T-cell (primary cell): ENCODE measurements around the gene ZNF385A. TPM values are rescaled to one million over a fixed set of nuclear protein-coding genes. Genes with fewer than 3 reads are reported as not detected.
A peak's percentile ranks its signal among the peaks of the same experiment; 100 is the strongest.

ENCODE experiments used
- ATAC-seq, 4 experiments: fragments of 200-7000 bp in 3 of 4; fragments of 150-1000 bp in 1 of 4; cut with Tn5 transposase; replicated peaks in 1 of 4; 1 replicate in 3 of 4; 2 replicates in 1 of 4; pipeline ENCODE4 v1.10.0; 2021; ENCODE audit warnings: moderate library complexity in 3 of 4, mild to moderate bottlenecking in 2 of 4, moderate number of reproducible peaks in 1 of 4
- CTCF ChIA-PET, 2 donors: fragments of 300-600 bp; sonication (Branson Sonifier 250); formaldehyde crosslinking; loops; one replicate each; lab custom pipeline; 2022; ENCODE audit warnings: antibody characterized with exemption in 2 of 2; lab: Charles Lee
- POLR2A ChIA-PET, 2 donors: fragments of 300-600 bp; sonication (Branson Sonifier 250); formaldehyde crosslinking; loops; one replicate each; lab custom pipeline; 2022; ENCODE audit warnings: antibody characterized with exemption in 2 of 2; lab: Charles Lee
- DNase-seq, 35 experiments: peaks; one replicate each; pipeline versions ENCODE4 v3.0.0 to v3.0.0-alpha.2; 2013 to 2023
- H3K27ac ChIP-seq: one replicate; pipeline ENCODE4 v1.5.1; 2013; ENCODE audit warnings: low read length
- H3K27me3 ChIP-seq, 2 experiments: replicated peaks in 1 of 2; 1 replicate in 1 of 2; 2 replicates in 1 of 2; pipeline versions ENCODE4 v1.6.1 to v1.7.0; 2013; ENCODE audit warnings: low read length in 1 of 2, mixed read lengths in 1 of 2; ENCODE audit not compliant: control insufficient read depth in 2 of 2, insufficient read depth in 2 of 2; ENCODE audit errors: extremely low read depth in 1 of 2
- H3K36me3 ChIP-seq, 2 donors: 1 replicate in 1 of 2; 2 replicates in 1 of 2; pipeline versions ENCODE4 v1.6.1 to v1.7.0; 2013; ENCODE audit warnings: low read length in 1 of 2; ENCODE audit not compliant: control insufficient read depth in 2 of 2, insufficient read depth in 1 of 2; ENCODE audit errors: extremely low read depth in 1 of 2
- H3K4me1 ChIP-seq, 2 experiments: 1 replicate in 1 of 2; 2 replicates in 1 of 2; pipeline versions ENCODE4 v1.6.1 to v1.7.0; 2013; ENCODE audit warnings: low read length in 2 of 2, mixed read lengths in 1 of 2; ENCODE audit not compliant: insufficient read depth in 2 of 2, control insufficient read depth in 1 of 2; ENCODE audit errors: extremely low read depth in 1 of 2
- H3K4me3 ChIP-seq, 2 donors: 1 replicate in 1 of 2; 2 replicates in 1 of 2; pipeline versions ENCODE4 v1.5.1 to v1.7.0; 2013; ENCODE audit warnings: mild to moderate bottlenecking in 2 of 2, low read length in 1 of 2, moderate library complexity in 1 of 2; ENCODE audit not compliant: control insufficient read depth in 1 of 2; ENCODE audit errors: extremely low read depth in 1 of 2
- H3K9me3 ChIP-seq: 2 replicates; pipeline ENCODE4 v1.7.0; 2013
- H3K27ac Mint-ChIP-seq, 2 donors: one replicate each; pipeline ENCODE4 v1.8.0; 2020 to 2021; ENCODE audit warnings: mild to moderate bottlenecking in 2 of 2, mixed read lengths in 2 of 2
- H3K27me3 Mint-ChIP-seq, 2 donors: one replicate each; pipeline ENCODE4 v1.8.0; 2021 to 2022; ENCODE audit warnings: mixed read lengths in 2 of 2
- H3K36me3 Mint-ChIP-seq: one replicate; pipeline ENCODE4 v1.8.0; 2021; ENCODE audit warnings: mixed read lengths
- H3K4me1 Mint-ChIP-seq, 3 donors: one replicate each; pipeline ENCODE4 v1.8.0; 2020 to 2022; ENCODE audit warnings: mixed read lengths in 3 of 3, mild to moderate bottlenecking in 1 of 3
- H3K4me3 Mint-ChIP-seq, 3 donors: one replicate each; pipeline ENCODE4 v1.8.0; 2020 to 2022; ENCODE audit warnings: mild to moderate bottlenecking in 3 of 3, mixed read lengths in 3 of 3, moderate library complexity in 3 of 3
- H3K9me3 Mint-ChIP-seq, 3 donors: one replicate each; pipeline ENCODE4 v1.8.0; 2020 to 2022; ENCODE audit warnings: mixed read lengths in 3 of 3
- WGBS: methylation state at CpG from one replicate; pipeline ENCODE4 v1.1.5; 2013; ENCODE audit warnings: missing lambda C conversion rate; ENCODE audit not compliant: insufficient coverage; 5-methylcytosine and 5-hydroxymethylcytosine counted together
- total RNA-seq, 35 experiments: library from RNA in 6 of 35; stranded (reverse) in 6 of 35; fragments of 120-200 nt in 1 of 35; gene quantifications; one replicate each; pipeline versions ENCODE4 v1.2.1 to v1.2.4 and lab custom pipeline; 2013 to 2026

Gene ZNF385A
- total RNA-seq, 5 donors from 2014 or later (not counting 1 experiment from before 2014, with no cell fraction given), result 0.90 to 2.7 (median 1.2) TPM

DNA sequence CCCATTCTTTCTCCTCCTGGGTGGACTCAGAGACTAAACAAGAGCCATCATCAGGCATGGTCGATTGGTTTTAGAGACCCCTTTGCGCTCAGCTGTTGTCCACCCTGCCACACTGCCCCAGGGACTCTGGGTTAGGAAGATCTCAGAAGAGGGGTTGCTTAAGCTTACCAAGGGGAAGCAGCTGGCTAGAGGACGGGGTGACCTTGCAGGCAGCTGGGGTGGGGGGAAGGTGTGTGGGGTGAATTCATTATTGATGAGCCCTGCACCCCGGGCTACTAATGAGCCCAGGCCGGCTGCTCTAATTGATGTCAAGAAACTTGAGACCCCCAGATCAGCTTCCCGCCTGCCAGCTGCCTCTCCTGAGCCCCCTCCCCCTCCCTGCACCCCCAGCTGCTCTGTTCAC lies 8.7 kb upstream of the ZNF385A start:
- peaks cover 44% of the 10 kb centered on the region for H3K36me3 Mint-ChIP-seq
- peaks cover 3 to 37% of the 10 kb centered on the region in 2 donors for H3K36me3 ChIP-seq
- H3K9me3 ChIP-seq, result no peaks in the 10 kb centered on the region
- H3K4me1 Mint-ChIP-seq, result peaks cover 18 to 37% (median 22%) of the 10 kb centered on the region in 3 donors
- DNase-seq, result no peak
- H3K27me3 Mint-ChIP-seq, result no peaks in the 10 kb centered on the region
- H3K27me3 ChIP-seq, result no peaks in the 10 kb centered on the region
- no peak overlapping the region for H3K27ac ChIP-seq
- peaks cover 6 to 32% of the 10 kb centered on the region in 2 experiments for H3K4me1 ChIP-seq
- ChIA-PET CTCF (interaction anchor here (0.5 to 1.3 kb wide), 6 partner anchors 39 to 1708 kb away, joined by 3 to 5 read pairs (median 3); no protein-coding TSS in a partner anchor), POLR2A (no interaction called here)
- no peak for ATAC-seq
- peak overlapping the region in 1 of 3 donors; percentile 79 for H3K4me3 Mint-ChIP-seq
- H3K4me3 ChIP-seq, result no peak overlapping the region
- 100% methylated on average over 1 of the region's 6 CpGs for WGBS
- no peak overlapping the region for H3K27ac Mint-ChIP-seq
- H3K9me3 Mint-ChIP-seq, result no peaks in the 10 kb centered on the region

DNA sequence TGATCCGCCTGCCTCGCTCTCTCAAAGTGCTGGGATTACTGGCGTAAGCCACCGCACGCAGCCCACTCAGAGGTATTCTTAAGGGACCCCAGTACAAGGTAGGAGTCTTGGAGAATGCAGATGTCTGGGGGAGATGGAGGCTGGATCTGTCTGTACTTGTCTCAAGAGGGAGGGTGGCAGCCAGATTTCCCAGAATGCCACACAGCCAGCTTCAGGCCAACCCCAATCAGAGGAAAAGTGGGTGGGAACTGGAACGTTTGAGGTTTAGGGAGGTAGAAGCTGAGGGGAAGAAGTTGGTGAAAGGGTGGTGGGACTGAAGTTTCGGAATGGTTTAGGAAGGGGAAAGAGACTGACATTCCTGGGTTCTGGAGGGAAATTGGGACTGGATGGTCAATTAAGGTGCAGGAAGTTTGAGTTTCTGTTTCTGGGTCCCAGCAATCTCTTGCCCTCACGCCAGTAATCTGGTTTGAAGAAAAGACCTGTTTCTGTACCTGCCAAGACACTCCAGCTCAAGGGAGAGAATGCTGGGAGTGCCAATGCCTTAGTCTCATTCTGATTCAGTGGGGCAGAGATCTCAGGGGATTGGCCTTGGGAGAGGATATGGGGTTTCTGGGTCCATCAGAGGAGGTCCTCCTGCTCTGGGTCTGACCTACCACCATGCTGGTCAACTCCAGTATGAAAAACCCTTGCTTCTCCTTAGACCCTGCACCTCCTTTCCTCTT lies 8.1 kb upstream of the ZNF385A start:
- Mint-ChIP-seq H3K27me3 (no peaks in the 10 kb centered on the region), H3K4me3 (peak overlapping the region in 2 of 3 donors; percentile 24 to 79), H3K4me1 (peaks cover 18 to 37% (median 24%) of the 10 kb centered on the region in 3 donors), H3K27ac (no peak overlapping the region), H3K9me3 (no peaks in the 10 kb centered on the region), H3K36me3 (peaks cover 39% of the 10 kb centered on the region)
- no peak for DNase-seq
- Histone ChIP-seq H3K9me3 (no peaks in the 10 kb centered on the region), H3K36me3 (peaks cover 3 to 32% of the 10 kb centered on the region in 2 donors), H3K4me3 (no peak overlapping the region), H3K27ac (no peak overlapping the region), H3K27me3 (no peaks in the 10 kb centered on the region), H3K4me1 (peaks cover 6 to 32% of the 10 kb centered on the region in 2 experiments)
- WGBS, result 94% methylated on average over 8 of the region's 8 CpGs
- POLR2A ChIA-PET, result no interaction called here
- no peak for ATAC-seq
- CTCF ChIA-PET, result interaction anchor here (0.9 to 1.3 kb wide), 6 partner anchors 11 to 47 kb away, joined by 3 to 5 read pairs (median 3); no protein-coding TSS in a partner anchor

DNA sequence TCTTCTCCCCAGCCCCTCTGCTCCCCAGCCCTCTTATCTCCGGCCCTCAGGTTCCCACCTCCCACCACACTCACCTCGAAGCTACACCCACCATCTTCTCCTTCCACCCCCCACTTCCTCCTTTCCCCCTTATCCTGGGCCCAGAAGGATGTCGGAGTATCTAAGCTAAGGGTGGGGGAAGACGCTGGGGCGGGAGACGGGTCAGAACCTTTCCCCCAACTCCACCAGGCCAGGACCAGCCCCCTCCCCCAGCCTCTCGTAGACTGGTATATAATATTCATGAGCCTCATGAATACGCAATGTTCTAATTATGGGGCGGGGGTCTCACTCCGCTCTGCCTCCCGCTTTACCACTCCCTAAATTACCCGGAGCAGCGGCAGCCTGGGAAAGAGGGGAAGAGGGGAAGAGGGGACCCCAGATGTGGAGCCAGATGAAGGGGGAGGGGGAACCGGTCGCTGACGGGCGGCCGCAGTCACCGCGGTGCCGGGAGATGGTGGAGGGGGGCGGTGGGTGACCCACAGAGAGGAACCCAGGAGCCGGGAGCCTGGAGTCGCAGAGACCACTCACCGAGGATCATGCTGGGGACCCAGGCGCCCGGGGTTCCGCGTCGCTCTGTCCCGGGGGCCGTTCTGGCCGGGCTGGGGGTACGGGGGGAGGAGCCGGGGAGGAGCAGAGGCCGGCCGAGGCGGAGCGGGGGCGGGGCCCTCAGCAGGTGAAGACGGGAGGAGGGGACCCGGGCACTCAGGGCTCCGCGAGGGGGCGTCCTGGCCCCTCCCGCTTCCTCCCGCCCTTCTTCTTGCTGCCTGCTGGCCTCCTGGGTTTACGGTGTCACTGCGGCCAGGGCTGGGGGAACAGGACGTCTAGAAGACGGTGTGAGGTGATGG lies 6.4 kb upstream of the ZNF385A start:
- H3K27ac ChIP-seq, result no peak overlapping the region
- POLR2A ChIA-PET, result interaction anchor here (0.6 kb wide), 2 partner anchors 10 to 22 kb away, joined by 3 read pairs; no protein-coding TSS in a partner anchor

DNA sequence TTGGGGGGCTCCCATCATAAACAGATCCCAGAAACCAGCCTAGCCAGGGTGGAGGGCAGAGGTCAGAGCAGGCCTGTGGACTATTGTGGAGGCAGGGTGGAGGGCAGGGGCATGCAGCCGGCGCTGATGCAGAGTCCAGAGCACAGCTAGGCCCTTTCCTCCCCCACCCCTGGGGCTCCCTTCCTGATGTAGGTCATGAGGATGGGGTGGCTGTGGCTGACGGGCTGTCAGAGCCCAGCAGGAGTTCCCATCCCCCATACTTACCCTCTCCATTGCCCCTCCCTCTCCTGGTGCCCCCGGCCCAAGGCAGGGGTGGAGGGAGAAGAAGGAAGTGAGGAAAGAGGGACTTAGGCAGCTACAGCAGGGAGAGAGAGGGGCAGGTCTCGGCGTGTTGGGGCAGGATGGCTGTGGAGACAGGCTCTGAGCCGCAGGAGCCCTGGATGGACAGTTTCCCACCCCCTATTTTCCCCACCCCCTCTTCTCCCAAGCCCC lies 5.7 kb upstream of the ZNF385A start:
- no peak overlapping the region for H3K27ac ChIP-seq
- Mint-ChIP-seq H3K36me3 (peaks cover 23% of the 10 kb centered on the region), H3K9me3 (no peaks in the 10 kb centered on the region), H3K27me3 (no peaks in the 10 kb centered on the region), H3K27ac (peak overlapping the region; percentile 5 to 18), H3K4me1 (peaks cover 18 to 39% (median 27%) of the 10 kb centered on the region in 3 donors), H3K4me3 (peak overlapping the region; percentile 53 to 79 (median 56))
- H3K9me3 ChIP-seq, result no peaks in the 10 kb centered on the region
- no peak for ATAC-seq
- POLR2A ChIA-PET, result no interaction called here
- H3K4me1 ChIP-seq, result peaks cover 6 to 32% of the 10 kb centered on the region in 2 experiments
- peaks cover 0 to 9% of the 10 kb centered on the region in 2 donors for H3K36me3 ChIP-seq
- H3K4me3 ChIP-seq, result no peak overlapping the region
- no peak for DNase-seq
- WGBS, result no CpG with 5 or more reads among the region's 7 CpGs
- no peaks in the 10 kb centered on the region for H3K27me3 ChIP-seq
- CTCF ChIA-PET, result interaction anchor here in 1 of 2 donors (0.6 kb wide), 2 partner anchors 12 to 25 kb away, joined by 3 to 4 read pairs; no protein-coding TSS in a partner anchor

More for the DNA sequence above, 6.4 kb upstream of the ZNF385A start:
- 0% methylated on average over 26 of the region's 51 CpGs for whole genome bisulfite sequencing
- Mint-ChIP-seq H3K4me3 (peak overlapping the region; percentile 70 to 79 (median 78)), H3K9me3 (no peaks in the 10 kb centered on the region), H3K27ac (peak overlapping the region in 1 of 2 donors; percentile 58), H3K27me3 (no peaks in the 10 kb centered on the region), H3K4me1 (peaks cover 18 to 39% (median 27%) of the 10 kb centered on the region in 3 donors), H3K36me3 (peaks cover 25% of the 10 kb centered on the region)
- DNase-seq (peak in 34 of 35 experiments; percentile 35 to 83 (median 59)), ATAC-seq (peak; percentile 83 to 93 (median 87))
- Histone ChIP-seq H3K4me3 (peak overlapping the region; percentile 49 to 59), H3K4me1 (peaks cover 6 to 32% of the 10 kb centered on the region in 2 experiments), H3K36me3 (peaks cover 0 to 14% of the 10 kb centered on the region in 2 donors), H3K27me3 (no peaks in the 10 kb centered on the region), H3K9me3 (no peaks in the 10 kb centered on the region)
- CTCF ChIA-PET, result interaction anchor here (0.6 to 1.1 kb wide), 4 partner anchors 25 to 1131 kb away, joined by 3 to 4 read pairs (median 3); no protein-coding TSS in a partner anchor

DNA sequence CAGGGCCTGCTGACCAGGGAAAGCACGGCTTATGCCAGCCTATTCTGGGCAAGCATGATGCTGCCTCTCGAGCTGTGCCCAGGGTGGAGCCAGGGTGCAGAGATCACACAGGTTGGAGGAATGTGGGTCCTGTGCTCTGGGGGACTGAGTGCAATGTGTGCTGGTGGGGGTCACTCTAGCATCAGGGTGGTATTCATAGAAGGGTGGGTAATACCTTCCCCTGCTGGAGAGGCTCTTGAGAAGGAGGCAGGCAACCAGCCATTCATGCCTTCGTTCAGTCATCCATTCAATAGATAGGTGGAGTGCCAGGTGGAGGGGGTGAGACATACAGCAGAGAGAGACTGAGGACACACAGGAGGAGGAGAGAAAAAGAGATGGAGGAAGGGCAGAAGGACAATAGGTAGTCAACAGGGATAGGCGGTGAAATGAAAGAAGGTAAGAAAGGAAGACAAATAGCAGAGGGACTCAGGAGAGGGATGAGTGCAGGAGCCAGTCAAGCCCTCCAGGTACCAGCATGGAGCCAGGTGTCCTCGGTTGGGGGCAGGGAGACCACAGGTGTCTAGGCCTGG lies 5.2 kb upstream of the ZNF385A start:
- DNase-seq (no peak), ATAC-seq (no peak)
- H3K27ac ChIP-seq, result no peak overlapping the region
- Mint-ChIP-seq H3K9me3 (no peaks in the 10 kb centered on the region), H3K4me3 (peak overlapping the region in 2 of 3 donors; percentile 56 to 79), H3K36me3 (peaks cover 18% of the 10 kb centered on the region), H3K4me1 (peaks cover 18 to 37% (median 25%) of the 10 kb centered on the region in 3 donors), H3K27ac (peak overlapping the region; percentile 5 to 18), H3K27me3 (no peaks in the 10 kb centered on the region)
- H3K36me3 ChIP-seq, result peaks cover 0 to 4% of the 10 kb centered on the region in 2 donors
- CTCF ChIA-PET, result interaction anchor here in 1 of 2 donors (0.6 kb wide), 1 partner anchor 11 kb away, joined by 3 read pairs; no protein-coding TSS in a partner anchor
- WGBS, result 93% methylated on average over 3 of the region's 5 CpGs
- peaks cover 0 to 1% of the 10 kb centered on the region in 2 experiments for H3K27me3 ChIP-seq
- no peak overlapping the region for H3K4me3 ChIP-seq
- peaks cover 6 to 32% of the 10 kb centered on the region in 2 experiments for H3K4me1 ChIP-seq
- H3K9me3 ChIP-seq, result no peaks in the 10 kb centered on the region
- POLR2A ChIA-PET, result no interaction called here
